ENCODE measurements around the gene CRACR2A.
A peak's percentile ranks its signal among the peaks of the same experiment; 100 is the strongest.

CRACR2A gene

DNA sequence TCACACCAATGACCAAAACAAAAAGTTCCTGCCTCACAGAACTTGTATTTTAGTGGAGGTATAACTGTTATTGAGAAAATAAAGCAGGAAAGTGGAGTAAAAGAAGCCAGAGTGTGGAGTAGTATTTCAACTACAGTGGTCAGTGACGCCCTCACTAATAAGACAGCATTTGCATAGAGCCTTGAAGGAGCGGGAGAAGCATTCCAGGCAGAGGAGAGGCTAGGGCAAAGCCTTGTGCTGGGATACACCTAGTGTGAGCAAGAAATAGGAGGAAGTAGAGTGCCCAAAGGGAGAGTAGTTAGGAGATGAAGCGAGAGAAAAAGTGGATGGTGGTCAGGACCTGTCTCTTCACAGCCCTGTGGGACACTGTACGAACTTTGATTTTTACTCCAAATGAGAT, 107.8 kb downstream of the CRACR2A start:
- no peak for DNase-seq

GRCh38 chr12:3644104-3644503, 108.8 kb downstream of the CRACR2A start:
- no peak for DNase-seq

- no peak for DNase-seq
Measured at GRCh38 chr12:3641428-3642018, 111.4 kb downstream of the CRACR2A start.

DNA sequence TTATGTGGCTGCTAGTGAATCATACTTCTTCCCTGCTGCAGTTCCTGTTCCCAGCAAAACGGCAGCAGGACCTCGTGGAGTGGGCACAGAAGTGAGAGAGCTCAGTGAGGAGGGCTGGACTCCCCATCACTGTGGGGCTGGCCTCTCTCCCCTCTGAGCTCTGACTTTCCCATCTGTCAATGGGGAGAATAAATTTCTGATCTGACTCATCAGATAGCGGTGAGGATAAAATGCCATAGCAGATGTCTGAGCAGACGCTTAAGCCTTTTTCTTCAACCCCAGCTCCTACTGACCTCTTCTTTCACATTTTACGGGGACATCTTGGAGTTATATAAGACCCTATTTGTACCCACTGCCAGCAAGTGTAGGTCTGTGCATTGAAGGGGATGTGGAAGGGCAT, 116.6 kb downstream of the CRACR2A start:
- DNase-seq: no peak

DNA sequence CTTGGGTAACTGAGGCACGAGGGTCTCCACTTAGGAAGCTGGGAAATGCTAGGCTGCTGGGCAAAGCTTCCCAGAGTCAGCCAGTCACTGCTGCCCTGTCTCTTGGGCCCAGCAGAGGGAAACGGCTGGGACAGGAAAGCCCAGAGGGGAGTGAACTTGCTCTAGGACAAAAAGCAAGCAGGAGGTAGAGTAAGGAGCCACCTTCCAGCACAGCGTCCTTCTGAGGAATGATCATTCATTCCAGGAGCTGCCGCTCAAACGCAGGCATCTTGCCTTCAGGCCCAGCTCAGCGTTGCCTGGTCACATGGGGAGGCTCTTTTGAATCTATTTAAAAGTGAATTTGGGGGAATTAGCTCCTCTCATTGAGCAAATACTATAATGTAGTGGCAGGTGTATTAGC, 118.6 kb downstream of the CRACR2A start:
- no peak for DNase-seq

- DNase-seq: no peak
Measured at GRCh38 chr12:3633396-3633795, 119.5 kb downstream of the CRACR2A start.

- DNase-seq: no peak
Measured at GRCh38 chr12:3632754-3633153, 120.2 kb downstream of the CRACR2A start.

DNA sequence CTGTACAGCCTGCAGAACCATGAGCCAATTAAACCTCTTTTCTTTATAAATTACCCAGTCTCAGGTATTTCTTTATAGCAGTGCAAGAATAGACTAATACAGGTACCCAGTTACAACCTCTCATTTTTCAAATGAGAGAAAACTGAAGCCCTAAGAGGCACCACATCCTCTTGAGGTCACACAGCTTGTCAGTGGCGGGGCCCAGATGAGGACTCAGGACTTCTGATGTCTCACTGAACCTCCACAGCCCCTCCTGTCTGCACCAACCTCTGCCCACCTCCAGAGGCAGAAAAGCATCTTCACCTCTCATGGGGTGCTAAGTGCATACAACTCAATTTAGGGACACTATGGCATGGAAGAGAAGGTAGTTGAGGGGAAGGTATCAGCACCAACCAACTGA, 120.7 kb downstream of the CRACR2A start:
- no peak for DNase-seq

GRCh38 chr12:3631759-3632158, 121.2 kb downstream of the CRACR2A start:
- no peak for DNase-seq

GRCh38 chr12:3631272-3631637, 121.7 kb downstream of the CRACR2A start:
- no peak for DNase-seq

- DNase-seq: no peak
Measured at GRCh38 chr12:3630621-3631271, 122.2 kb downstream of the CRACR2A start.

- DNase-seq: no peak
Measured at GRCh38 chr12:3630111-3630510, 122.8 kb downstream of the CRACR2A start.

DNA sequence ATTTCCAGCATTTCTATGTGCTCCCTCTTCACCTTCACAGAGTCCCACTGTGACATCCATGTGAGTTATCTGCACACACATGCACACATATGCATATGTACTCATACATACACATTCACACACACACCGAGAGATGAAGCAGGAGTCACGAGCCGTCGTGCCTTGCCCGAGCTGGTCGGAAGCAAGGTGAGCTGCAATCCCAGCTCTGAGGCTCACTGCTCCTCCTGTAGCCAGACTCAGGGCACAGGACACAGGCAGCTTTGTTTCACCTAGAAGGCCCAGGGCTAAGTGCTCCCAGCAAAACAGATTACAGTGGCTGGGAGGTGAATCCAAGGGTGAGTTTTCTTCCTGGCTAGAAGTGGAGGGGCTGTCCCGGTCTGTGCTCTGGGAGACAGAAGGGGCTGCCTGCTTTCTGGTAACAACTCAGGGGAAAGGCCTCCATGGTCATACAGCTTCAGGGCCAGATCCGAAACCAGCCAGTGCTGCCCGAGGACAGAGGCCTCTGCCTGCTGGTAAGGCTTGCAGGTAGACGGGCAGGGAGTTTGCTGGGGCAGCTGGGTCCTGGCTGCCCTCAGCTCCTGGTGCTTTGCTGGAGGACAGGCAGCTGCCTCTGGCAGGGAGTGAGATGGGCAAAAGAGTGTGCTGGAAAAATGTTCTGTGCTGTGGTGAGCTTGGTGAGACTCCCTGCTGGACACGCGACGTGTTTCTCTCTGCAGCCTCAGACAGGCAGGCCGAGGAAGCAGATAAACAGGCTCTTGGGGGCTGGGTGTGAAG, 123.7 kb downstream of the CRACR2A start:
- no peak for DNase-seq

- no peak for DNase-seq
Measured at GRCh38 chr12:3628629-3629028, 124.3 kb downstream of the CRACR2A start.

GRCh38 chr12:3627336-3627735, 125.6 kb downstream of the CRACR2A start:
- DNase-seq: no peak

DNA sequence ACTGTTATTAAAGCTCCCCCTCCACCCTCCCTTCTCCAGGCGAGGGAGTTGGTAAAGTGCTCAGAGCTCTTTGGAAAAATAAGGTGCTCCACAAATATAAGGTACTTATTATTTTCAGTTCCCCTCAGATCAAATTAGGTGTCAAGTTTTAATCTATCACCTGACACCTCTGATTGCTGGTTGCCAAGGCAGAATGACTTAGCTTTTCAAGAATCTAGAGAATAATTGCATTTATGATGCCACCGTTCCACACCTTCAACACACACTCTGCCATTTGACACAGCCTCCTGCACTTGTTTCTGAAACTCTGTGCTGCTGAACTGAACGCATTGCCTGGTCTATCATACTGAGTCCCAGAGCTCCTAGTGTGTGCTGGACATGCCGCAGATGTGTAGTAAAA, 128.6 kb downstream of the CRACR2A start:
- DNase-seq: no peak

DNA sequence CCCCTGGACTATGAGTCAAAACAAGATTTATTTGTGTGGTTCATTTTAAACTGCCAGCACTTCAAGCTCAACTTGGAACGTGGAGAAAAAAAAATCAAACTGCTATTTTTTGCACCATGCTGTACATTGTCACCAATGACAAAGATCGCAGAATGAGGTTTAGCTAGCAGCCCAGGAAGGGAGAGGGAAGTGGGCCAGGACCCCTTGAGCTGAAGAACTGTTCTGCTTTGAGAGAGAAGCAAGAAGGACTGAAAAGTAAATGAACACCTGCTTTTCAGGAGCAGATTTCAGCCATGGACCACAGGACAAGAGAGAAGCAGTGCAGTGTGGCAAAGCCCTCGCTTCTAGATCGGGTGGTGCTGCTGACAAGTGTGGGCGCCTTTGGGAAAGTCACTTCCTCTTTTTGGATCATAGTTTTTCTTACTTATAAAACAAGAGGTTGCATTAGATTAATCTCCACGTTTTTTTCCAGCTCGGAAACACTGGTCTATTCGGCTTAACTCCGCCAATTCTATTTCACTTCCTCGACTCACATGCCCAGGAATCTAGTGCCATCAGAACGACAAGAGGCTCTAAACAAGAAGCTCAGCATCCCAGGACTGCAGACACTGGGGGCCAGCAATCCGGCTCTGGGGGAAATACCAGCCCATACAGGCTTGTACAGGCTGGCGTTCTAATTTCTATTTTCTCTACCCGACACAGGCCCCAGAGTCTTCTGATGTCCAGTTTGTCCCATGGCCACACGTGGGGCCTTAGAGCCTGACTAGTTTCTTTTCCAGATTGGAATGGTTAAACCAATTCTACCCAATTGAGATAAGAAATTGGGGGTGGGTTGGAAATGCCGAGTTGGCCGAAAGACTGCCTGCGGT, 129.9 kb downstream of the CRACR2A start:
- peak; percentile 65 for DNase-seq

- no peak for DNase-seq
Measured at GRCh38 chr12:3622021-3622821, 130.7 kb downstream of the CRACR2A start.

- no peak for DNase-seq
Measured at GRCh38 chr12:3620856-3621255, 132.1 kb downstream of the CRACR2A start.

- DNase-seq: no peak
Measured at GRCh38 chr12:3617565-3617964, 135.3 kb downstream of the CRACR2A start.

GRCh38 chr12:3615862-3616261, 137.0 kb downstream of the CRACR2A start:
- no peak for DNase-seq

DNA sequence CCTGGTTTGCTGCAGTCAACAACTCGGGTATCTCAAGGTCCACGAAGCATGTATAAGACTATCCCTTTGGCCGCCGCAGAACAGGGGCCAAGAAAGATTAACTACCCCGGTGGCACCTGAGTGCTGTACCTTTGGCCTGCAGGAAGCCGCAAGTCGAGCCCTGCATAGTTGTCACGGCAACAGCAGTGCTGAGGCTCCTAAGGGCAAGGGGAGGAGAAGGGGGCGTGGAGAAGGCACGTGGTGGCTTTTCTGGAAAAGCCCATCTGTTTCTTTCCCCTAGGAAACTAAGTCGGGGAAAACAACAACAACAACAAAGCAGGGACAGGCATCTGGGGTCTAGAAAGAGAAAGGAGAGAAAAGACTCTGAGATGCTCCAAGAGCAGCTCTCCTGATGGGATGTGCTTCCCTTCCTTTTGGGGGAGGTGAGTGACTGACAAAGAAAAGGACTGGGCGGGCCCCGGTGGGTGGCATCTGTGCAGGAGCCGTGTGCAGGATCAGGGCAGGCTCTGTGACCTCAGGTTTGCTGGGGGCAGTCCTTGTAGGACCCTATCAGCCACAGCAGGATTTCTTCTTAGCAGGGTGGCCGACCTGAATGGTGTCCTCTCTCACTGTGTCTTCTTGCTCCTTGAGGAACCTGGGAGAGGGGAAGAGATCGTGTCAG, 138.0 kb downstream of the CRACR2A start:
- no peak for DNase-seq

Measured in hematopoietic multipotent progenitor cell treated with erythropoietin and hydrocortisone succinate and interleukin-3 and kit ligand, for 6 days (in vitro differentiated cells).